K562 (cell line): Measurements from ENCODE around the gene FBXW7. TPM values are rescaled to one million over a fixed set of nuclear protein-coding genes. Genes with fewer than 3 reads are reported as not detected.

Experiments
- ATAC-seq: fragments of 200-7000 bp; cut with Tn5 transposase; 3 replicates; pipeline ENCODE4 v1.9.1; 2020; ENCODE audit warnings: moderate library complexity
- BruUV-seq: library from RNA; stranded (reverse); fragments of 400-500 nt; replicated peaks from 2 replicates; lab custom pipeline; 2021; lab: Mats Ljungman, UMichigan
- CTCF ChIA-PET: fragments of 300-600 bp; formaldehyde crosslinking; extraction: SDS; loops from one replicate; lab custom pipeline; 2021; ENCODE audit warnings: low intra/inter-chr PET ratio; lab: Yijun Ruan, JAX
- POLR2A ChIA-PET: fragments of 300-600, 350-650 bp; sonication (Branson Sonifier 250); formaldehyde crosslinking; extraction: SDS; loops from one replicate; lab custom pipeline; 2021; ENCODE audit warnings: antibody characterized with exemption, inconsistent platforms; lab: Yijun Ruan, JAX
- DNase-seq, 4 experiments: peaks; one replicate each; pipeline versions ENCODE4 v3.0.0 to v3.0.0-alpha.2; 2011 to 2018; ENCODE audit warnings: low spot score in 3 of 4, mixed read lengths in 3 of 4; ENCODE audit errors: extremely low read depth in 1 of 4
- FAIRE-seq: peaks from 2 replicates; lab custom pipeline; 2011; peaks lifted over from hg19 to GRCh38; lab: Jason Lieb, UNC
- H2AFZ ChIP-seq: 2 replicates; pipeline ENCODE4 v1.6.0; 2011; ENCODE audit warnings: low read depth, low read length, control low read depth, inconsistent platforms
- H3K27ac ChIP-seq: fragments of 200-600 bp; 3 replicates; pipeline ENCODE4 v1.8.0; 2011; ENCODE audit warnings: low read depth, mild to moderate bottlenecking, control low read depth, inconsistent platforms, low read length, moderate library complexity, mixed read lengths; ENCODE audit errors: extremely low read depth
- H3K27me3 ChIP-seq, 2 experiments: fragments of 300-600 bp in 1 of 2; 2 replicates in 1 of 2; 3 replicates in 1 of 2; pipeline versions ENCODE4 v1.6.0 to v1.8.0; 2011; ENCODE audit warnings: inconsistent platforms in 2 of 2, low read length in 2 of 2, mild to moderate bottlenecking in 1 of 2, mixed read lengths in 1 of 2, moderate library complexity in 1 of 2; ENCODE audit not compliant: control insufficient read depth in 2 of 2, insufficient read depth in 2 of 2
- H3K36me3 ChIP-seq: fragments of 300-600 bp; 3 replicates; pipeline ENCODE4 v1.8.0; 2011; ENCODE audit warnings: mild to moderate bottlenecking, low read length, inconsistent platforms; ENCODE audit not compliant: control insufficient read depth, insufficient read depth
- H3K4me1 ChIP-seq, 2 experiments: fragments of 200-600 bp in 1 of 2; replicated peaks in 1 of 2; 2 replicates in 1 of 2; 3 replicates in 1 of 2; pipeline versions ENCODE4 v1.5.1 to v1.8.0; 2011; ENCODE audit warnings: inconsistent platforms in 2 of 2, low read length in 2 of 2, mild to moderate bottlenecking in 1 of 2, mixed read lengths in 1 of 2, moderate library complexity in 1 of 2; ENCODE audit not compliant: control insufficient read depth in 2 of 2, insufficient read depth in 2 of 2
- H3K4me2 ChIP-seq: 2 replicates; pipeline ENCODE4 v1.6.1; 2011; ENCODE audit warnings: low read length, control low read depth, inconsistent platforms, mixed read lengths; ENCODE audit not compliant: insufficient read depth
- H3K4me3 ChIP-seq: fragments of 200-600 bp; sonication (generic), shearing (Covaris generic); 2 replicates; pipeline ENCODE4 v1.5.1; 2016; ENCODE audit warnings: control low read depth, inconsistent platforms
- H3K79me2 ChIP-seq: fragments of 200-600 bp; 3 replicates; pipeline ENCODE4 v1.8.0; 2011; ENCODE audit warnings: low read length, inconsistent platforms; ENCODE audit not compliant: control insufficient read depth, insufficient read depth
- H3K9ac ChIP-seq, 2 experiments: 2 replicates each; pipeline versions ENCODE4 v1.6.0 to v1.6.1; 2011; ENCODE audit warnings: low read depth in 2 of 2, low read length in 2 of 2, control low read depth in 1 of 2, inconsistent platforms in 1 of 2, mild to moderate bottlenecking in 1 of 2, mixed read lengths in 1 of 2; ENCODE audit not compliant: insufficient read depth in 1 of 2
- H3K9me1 ChIP-seq: one replicate; pipeline ENCODE4 v1.6.0; 2011; ENCODE audit warnings: inconsistent platforms, mild to moderate bottlenecking, low read length, moderate library complexity; ENCODE audit not compliant: control insufficient read depth, insufficient read depth
- H3K9me3 ChIP-seq: replicated peaks from 2 replicates; pipeline ENCODE4 v1.5.1; 2011; ENCODE audit warnings: low read depth, low read length, inconsistent platforms; ENCODE audit not compliant: control insufficient read depth, insufficient read depth
- H4K20me1 ChIP-seq: replicated peaks from 2 replicates; pipeline ENCODE4 v1.6.1; 2011; ENCODE audit warnings: low read length, inconsistent platforms, mixed read lengths; ENCODE audit not compliant: control insufficient read depth, insufficient read depth
- ARID1B ChIP-seq: fragments of 450-650 bp; IDR thresholded peaks from 2 replicates; pipeline ENCODE4 v1.6.1; 2016; ENCODE audit warnings: antibody characterized with exemption, mild to moderate bottlenecking, inconsistent platforms
- DIDO1 ChIP-seq: fragments of 450-650 bp; IDR thresholded peaks from 2 replicates; pipeline ENCODE4 v1.6.1; 2016; ENCODE audit warnings: low read depth, missing biosample characterization, missing genetic modification characterization
- TEAD2 ChIP-seq: fragments of 450-650 bp; IDR thresholded peaks from 2 replicates; pipeline ENCODE4 v1.6.1; 2016; ENCODE audit warnings: missing genetic modification characterization, control low read depth, missing compliant biosample characterization
- WGBS: fragments of 100-300 bp; shearing (Covaris generic); methylation state at CpG from one replicate; pipeline ENCODE4 v1.1.6; 2016; ENCODE audit warnings: low coverage, mixed read lengths; ENCODE audit not compliant: insufficient coverage; ENCODE audit errors: missing lambda C conversion rate; 5-methylcytosine and 5-hydroxymethylcytosine counted together
- in situ Hi-C: fragments of 300-500 bp; cut with MboI; formaldehyde crosslinking; loops from 4 replicates; pipeline ENCODE4 v1.15.0; 2018; ENCODE audit warnings: inconsistent platforms, mixed read lengths
- intact Hi-C: fragments of 100-400 bp; cut with micrococcal nuclease; formaldehyde crosslinking; loops from 2 replicates; pipeline ENCODE4 v1.14.2; 2022
- polyA plus RNA-seq, 8 experiments: library from polyadenylated mRNA; depleted of rRNA in 4 of 8; stranded (reverse) in 5 of 8; unstranded in 3 of 8; fragments of >200 nt; fragmentation: Nextera tagmentation in 2 of 8; fragmentation: Illumina TruSeq in 1 of 8; extraction: Ambion mirVana in 2 of 8; extraction: Trizol in 1 of 8; gene quantifications; 2 replicates each; pipeline versions ENCODE4 v1.2.1 to v1.2.3, GENCODE V29; 2011 to 2014; ENCODE audit warnings: inconsistent platforms in 1 of 8, missing spikeins in 1 of 8
- total RNA-seq, 7 experiments: library from RNA; depleted of rRNA in 6 of 7; stranded (reverse); fragments of >200 nt in 6 of 7; fragmentation: Illumina TruSeq in 2 of 7; extraction: Trizol in 2 of 7; gene quantifications; 2 replicates each; pipeline versions ENCODE4 v1.2.1 to v1.2.3, GENCODE V29; 2011 to 2021; ENCODE audit warnings: low replicate concordance in 1 of 7
- TF ChIP-seq, protein P1 (sequence below), 2 experiments: IDR thresholded peaks; 2 replicates each; pipeline ENCODE4 v1.6.1; 2012; ENCODE audit warnings: improper control_type of control experiment in 2 of 2, low read depth in 2 of 2, low read length in 2 of 2, borderline replicate concordance in 1 of 2

Gene FBXW7
- total and polyA plus RNA-seq, 9 of the 15 experiments (the other 6 are each of a cell fraction or from before 2014, with no cell fraction given) = 6.8 to 44.2 (median 16.4) TPM

DNA sequence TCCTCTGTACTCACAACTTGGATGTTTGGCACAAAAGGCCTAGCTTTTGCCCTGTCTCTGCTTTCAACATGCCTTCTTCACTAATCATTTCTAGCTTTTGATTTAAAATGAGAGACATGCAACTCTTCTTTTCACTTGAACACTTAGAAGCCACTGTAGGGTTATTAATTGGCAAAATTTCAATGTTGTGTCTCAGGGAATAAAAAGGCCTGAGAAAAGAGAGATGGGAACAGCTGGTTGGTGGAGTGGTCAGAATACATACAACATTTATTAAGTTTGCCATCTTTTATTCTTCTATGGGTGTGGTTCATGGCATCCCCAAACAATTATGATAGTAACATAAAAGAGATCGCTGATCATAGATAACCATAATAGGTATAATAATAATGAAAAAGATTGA, 114.3 kb downstream of the FBXW7 start:
- no peaks in the 10 kb centered on the region for H3K9me1 ChIP-seq
- ATAC-seq = no peak
- BruUV-seq = no TSS peak
- ChIA-PET CTCF (no interaction called here), POLR2A (interaction anchor here (1.0 kb wide), 1 partner anchor 12 kb away, joined by 4 read pairs; no protein-coding TSS in a partner anchor)
- no peak for DNase-seq
- in situ Hi-C loops = no loop called here
- no peak overlapping the region for H3K9ac ChIP-seq
- intact Hi-C loops = no loop called here
- no peak overlapping the region for H3K27ac ChIP-seq
- H3K4me3 ChIP-seq = no peak overlapping the region
- H3K4me2 ChIP-seq = no peak overlapping the region
- H3K79me2 ChIP-seq = no peaks in the 10 kb centered on the region
- H3K27me3 ChIP-seq = no peaks in the 10 kb centered on the region
- H3K4me1 ChIP-seq = no peaks in the 10 kb centered on the region
- FAIRE-seq = no peak
- TF ChIP-seq TEAD2 (tag) = no peak
- no peak for TF ChIP-seq DIDO1
- no peaks in the 10 kb centered on the region for H4K20me1 ChIP-seq
- 43% methylated on average over 1 of the region's 1 CpG for WGBS
- H3K9me3 ChIP-seq = no peaks in the 10 kb centered on the region
- no peaks in the 10 kb centered on the region; the same call in 2 of the 3 replicates for H3K36me3 ChIP-seq
- no peak overlapping the region for H2AFZ ChIP-seq

DNA sequence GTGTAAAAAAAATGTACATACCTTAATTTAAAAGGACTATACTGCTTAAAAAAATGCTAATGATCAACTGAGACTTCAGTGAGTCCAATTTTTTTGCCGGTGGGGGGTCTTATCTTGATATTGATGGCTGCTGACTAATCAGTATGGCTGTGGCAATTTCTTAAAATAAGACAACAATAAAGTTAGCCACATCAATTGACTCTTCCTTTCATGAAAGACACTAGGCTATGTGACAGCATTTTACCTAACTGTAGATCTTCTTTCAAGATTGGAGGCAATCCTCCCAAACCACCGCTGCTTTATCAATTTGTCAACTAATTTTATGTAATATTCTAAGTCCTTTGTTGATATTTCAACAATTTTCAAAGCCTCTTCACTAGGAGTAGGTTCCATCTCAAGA, 116.1 kb downstream of the FBXW7 start:
- WGBS = 50% methylated on average over 2 of the region's 2 CpGs
- Histone ChIP-seq H3K4me2 (no peak overlapping the region), H3K4me3 (no peak overlapping the region), H3K36me3 (no peaks in the 10 kb centered on the region; the same call in 2 of the 3 replicates), H3K79me2 (no peaks in the 10 kb centered on the region), H3K27me3 (no peaks in the 10 kb centered on the region), H3K9ac (no peak overlapping the region), H3K9me3 (no peaks in the 10 kb centered on the region), H3K27ac (no peak overlapping the region), H4K20me1 (no peaks in the 10 kb centered on the region), H2AFZ (no peak overlapping the region), H3K4me1 (no peaks in the 10 kb centered on the region), H3K9me1 (no peaks in the 10 kb centered on the region)
- POLR2A ChIA-PET = no interaction called here
- TF ChIP-seq ARID1B = no peak
- TF ChIP-seq, protein P1, sequence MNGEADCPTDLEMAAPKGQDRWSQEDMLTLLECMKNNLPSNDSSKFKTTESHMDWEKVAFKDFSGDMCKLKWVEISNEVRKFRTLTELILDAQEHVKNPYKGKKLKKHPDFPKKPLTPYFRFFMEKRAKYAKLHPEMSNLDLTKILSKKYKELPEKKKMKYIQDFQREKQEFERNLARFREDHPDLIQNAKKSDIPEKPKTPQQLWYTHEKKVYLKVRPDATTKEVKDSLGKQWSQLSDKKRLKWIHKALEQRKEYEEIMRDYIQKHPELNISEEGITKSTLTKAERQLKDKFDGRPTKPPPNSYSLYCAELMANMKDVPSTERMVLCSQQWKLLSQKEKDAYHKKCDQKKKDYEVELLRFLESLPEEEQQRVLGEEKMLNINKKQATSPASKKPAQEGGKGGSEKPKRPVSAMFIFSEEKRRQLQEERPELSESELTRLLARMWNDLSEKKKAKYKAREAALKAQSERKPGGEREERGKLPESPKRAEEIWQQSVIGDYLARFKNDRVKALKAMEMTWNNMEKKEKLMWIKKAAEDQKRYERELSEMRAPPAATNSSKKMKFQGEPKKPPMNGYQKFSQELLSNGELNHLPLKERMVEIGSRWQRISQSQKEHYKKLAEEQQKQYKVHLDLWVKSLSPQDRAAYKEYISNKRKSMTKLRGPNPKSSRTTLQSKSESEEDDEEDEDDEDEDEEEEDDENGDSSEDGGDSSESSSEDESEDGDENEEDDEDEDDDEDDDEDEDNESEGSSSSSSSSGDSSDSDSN (IDR thresholded peaks at IDR 0.05; ENCODE audit: borderline replicate concordance in 1 of 2, low read depth in 2 of 2, low read length in 2 of 2) = no peak
- intact Hi-C loops = no loop called here
- CTCF ChIA-PET = no interaction called here
- ATAC-seq (no peak), DNase-seq (no peak), FAIRE-seq (no peak)
- no TSS peak for BruUV-seq
- in situ Hi-C loops = no loop called here
